Adrenal gland (tissue), 12 donors: ENCODE measurements around the gene DGKQ. TPM values are rescaled to one million over a fixed set of nuclear protein-coding genes. Genes with fewer than 3 reads are reported as not detected.

Source experiments
- DNase-seq, 7 donors: peaks; one replicate each; pipeline ENCODE4 v3.0.0-alpha.2; 2019 to 2020
- H3K27ac ChIP-seq, 5 donors: fragments of 200-600 bp; sonication (generic) in 4 of 5; 1 replicate in 3 of 5; 2 replicates in 2 of 5; pipeline versions ENCODE4 v1.5.1 to v1.8.0; 2016 to 2020; ENCODE audit warnings: mild to moderate bottlenecking in 1 of 5
- H3K27me3 ChIP-seq: fragments of 200-600 bp; 2 replicates; pipeline ENCODE4 v1.8.0; 2021
- H3K36me3 ChIP-seq, 2 donors: fragments of 200-600 bp; replicated peaks in 1 of 2; 1 replicate in 1 of 2; 2 replicates in 1 of 2; pipeline versions ENCODE4 v1.5.1 to v1.8.0; 2018 to 2022
- H3K4me1 ChIP-seq, 2 donors: fragments of 200-600 bp; replicated peaks in 1 of 2; 1 replicate in 1 of 2; 2 replicates in 1 of 2; pipeline versions ENCODE4 v1.5.1 to v1.8.0; 2018 to 2021
- H3K4me3 ChIP-seq, 4 donors: fragments of 200-600 bp; sonication (generic) in 3 of 4; one replicate each; pipeline ENCODE4 v1.5.1; 2016 to 2018
- H3K9me3 ChIP-seq, 3 donors: fragments of 200-600 bp; sonication (generic) in 1 of 3; replicated peaks in 1 of 3; 1 replicate in 2 of 3; 2 replicates in 1 of 3; pipeline versions ENCODE4 v1.5.1 to v1.8.0; 2016 to 2021
- CTCF ChIP-seq, 6 experiments: fragments of 450-650 bp in 4 of 6; fragments of 200-600 bp in 2 of 6; sonication (generic) in 1 of 6; IDR thresholded peaks; 1 replicate in 5 of 6; 2 replicates in 1 of 6; pipeline versions ENCODE4 v1.5.1 to v1.8.0; 2016 to 2021; ENCODE audit warnings: antibody characterized with exemption in 6 of 6, mild to moderate bottlenecking in 2 of 6, moderate library complexity in 1 of 6
- POLR2A ChIP-seq, 2 donors: fragments of 450-650 bp; IDR thresholded peaks; one replicate each; pipeline ENCODE4 v1.6.1; 2017; ENCODE audit warnings: antibody characterized with exemption in 2 of 2, mild to moderate bottlenecking in 2 of 2, moderate library complexity in 1 of 2
- WGBS, 4 donors: extraction: QIAGEN DNeasy Blood & Tissue Kit in 2 of 4; methylation state at CpG; one replicate each; pipeline versions ENCODE4 v1.1.5 to v1.1.7; 2013 to 2017; 5-methylcytosine and 5-hydroxymethylcytosine counted together
- intact Hi-C, 2 donors: fragments of 100-400 bp; cut with DNase I; formaldehyde crosslinking; loops; one replicate each; pipeline versions ENCODE4 v1.14.1 to v1.15.0; 2022 to 2023
- polyA plus RNA-seq, 3 donors: library from polyadenylated mRNA; stranded (reverse); fragments of 200-250 nt in 2 of 3; fragments of 350-450 nt in 1 of 3; fragmentation: Illumina TruSeq in 1 of 3; extraction: RNeasy Lipid Tissue Mini Kit (QIAGEN cat#74804) in 1 of 3; gene quantifications; one replicate each; pipeline ENCODE4 v1.2.3, GENCODE V29; 2013 to 2014
- total RNA-seq, 9 donors: library from RNA; depleted of rRNA in 4 of 9; stranded (reverse); fragments of >200 nt in 4 of 9; fragments of 120-200 nt in 1 of 9; fragmentation: NEBNext Ultra II Directional in 1 of 9; extraction: Animal tissue kit (Norgen Biotek cat#: 25700) in 1 of 9; gene quantifications; one replicate each; pipeline versions ENCODE4 v1.1.0 to v1.2.4, GENCODE V29; 2013 to 2023
- donor health status: healthy with polysubstance abuse.
- donor health status: Bipolar disorder and iron deficiency.
- donor health status: DM: yes; HTN: yes; CAD: no.
- donor health status: DM: no; HTN: no; CAD: no.
- donor health status: DM: no; HTN: no; CAD: no.
- donor health status: DM: yes; HTN: yes; CAD: no.

DGKQ gene
- total and polyA plus RNA-seq, 12 donors, result 0.55 to 16.5 (median 12.5) TPM

GRCh38 chr4:932713-933070 is 40.7 kb downstream of the DGKQ start:
- Histone ChIP-seq H3K9me3 (no peaks in the 10 kb centered on the region), H3K4me1 (peaks cover 12 to 43% of the 10 kb centered on the region in 2 donors), H3K36me3 (no peaks in the 10 kb centered on the region), H3K4me3 (peak overlapping the region in 3 of 4 donors; percentile 78 to 99 (median 87)), H3K27ac (peak overlapping the region in 4 of 5 donors; percentile 89 to 98 (median 95)), H3K27me3 (no peaks in the 10 kb centered on the region)
- WGBS, 4 donors, result 1 to 25% (median 2%) methylated on average over 1 to 11 of the region's 11 CpGs
- peak in 1 of 7 donors; percentile 26 for DNase-seq
- no peak for TF ChIP-seq CTCF (IDR thresholded peaks at IDR 0.05)
- TF ChIP-seq POLR2A (IDR thresholded peaks at IDR 0.05), result no peak
- intact Hi-C loops, result no loop called here

- H3K36me3 ChIP-seq, result no peaks in the 10 kb centered on the region
- no peaks in the 10 kb centered on the region for H3K27me3 ChIP-seq
- WGBS, 4 donors, result 0% methylated on average over 7 to 99 of the region's 99 CpGs; no CpG with 5 or more reads in 1 of the 4 donors
- peaks cover 12 to 43% of the 10 kb centered on the region in 2 donors for H3K4me1 ChIP-seq
- H3K4me3 ChIP-seq, result peak within 1 kb of the TSS; percentile 62 to 99 (median 82)
- peak in 1 of 6 experiments; percentile 31 for TF ChIP-seq CTCF (IDR thresholded peaks at IDR 0.05)
- peak; percentile 76 to 93 for TF ChIP-seq POLR2A (IDR thresholded peaks at IDR 0.05)
- intact Hi-C loops, result no loop called here
- H3K9me3 ChIP-seq, result no peaks in the 10 kb centered on the region
- peak; percentile 94 to 98 (median 97) for DNase-seq
- peak within 1 kb of the TSS; percentile 68 to 98 (median 94) for H3K27ac ChIP-seq
Observed at GRCh38 chr4:931960-932712, 41.2 kb downstream of the DGKQ start, which contains the start of the genes GAK and TMEM175. GAK (minus strand) TSS chr4:932316; CDS start chr4:932187, 129 bp downstream. TMEM175 (plus strand) TSS chr4:932460; CDS start chr4:947740, 15,280 bp downstream.

GRCh38 chr4:931194-931959 is 42.0 kb downstream of the DGKQ start:
- WGBS, 4 donors, result 1 to 17% (median 2%) methylated on average over 1 to 31 of the region's 31 CpGs
- Histone ChIP-seq H3K4me1 (peaks cover 12 to 43% of the 10 kb centered on the region in 2 donors), H3K27me3 (no peaks in the 10 kb centered on the region), H3K36me3 (no peaks in the 10 kb centered on the region), H3K4me3 (peak overlapping the region; percentile 62 to 99 (median 75)), H3K27ac (peak overlapping the region; percentile 68 to 98 (median 94)), H3K9me3 (no peaks in the 10 kb centered on the region)
- no peak for TF ChIP-seq CTCF (IDR thresholded peaks at IDR 0.05)
- peak in 1 of 2 donors; percentile 67 for TF ChIP-seq POLR2A (IDR thresholded peaks at IDR 0.05)
- intact Hi-C loops, result no loop called here
- peak in 5 of 7 donors; percentile 40 to 55 (median 45) for DNase-seq

- no peak for TF ChIP-seq POLR2A (IDR thresholded peaks at IDR 0.05)
- no peak for TF ChIP-seq CTCF (IDR thresholded peaks at IDR 0.05)
- H3K27me3 ChIP-seq, result no peaks in the 10 kb centered on the region
- H3K4me1 ChIP-seq, result peaks cover 12 to 43% of the 10 kb centered on the region in 2 donors
- no peaks in the 10 kb centered on the region for H3K9me3 ChIP-seq
- 46 to 53% (median 51%) methylated on average over 7 of the region's 7 CpGs for WGBS, 4 donors
- intact Hi-C loops, result no loop called here
- peak overlapping the region in 2 of 4 donors; percentile 78 to 99 for H3K4me3 ChIP-seq
- DNase-seq, result peak in 1 of 7 donors; percentile 23
- H3K27ac ChIP-seq, result peak overlapping the region in 4 of 5 donors; percentile 89 to 98 (median 95)
- H3K36me3 ChIP-seq, result no peaks in the 10 kb centered on the region
Observed at GRCh38 chr4:930827-931193, 42.6 kb downstream of the DGKQ start.
